ENCODE measurements around the gene ELP1.

GRCh38 chr9:108882052-108882888 lies 51.7 kb downstream of the ELP1 start:
- TF ChIP-seq EZH2 (IDR thresholded peaks at IDR 0.05; ENCODE audit: borderline replicate concordance, low read length) (no peak), CTCF (IDR thresholded peaks at IDR 0.05; ENCODE audit: low read length) (no peak)
